OCI-LY7 (cell line): ENCODE results near the gene DARS1.

Experiments used
- CTCF ChIP-seq: fragments of 200-600 bp; sonication (generic); conservative IDR thresholded peaks from 2 replicates; pipeline ENCODE4 v1.5.1; 2014; ENCODE audit warnings: mild to moderate bottlenecking, antibody characterized with exemption, low read length, moderate library complexity, mixed read lengths
- EZH2phosphoT487 ChIP-seq: fragments of 200-600 bp; sonication (generic); IDR thresholded peaks from 2 replicates; pipeline ENCODE4 v1.6.1; 2018; ENCODE audit warnings: low read depth, borderline replicate concordance, mild to moderate bottlenecking, mixed run types, antibody characterized with exemption, low read length, moderate library complexity, mixed read lengths

GRCh38 chr2:135985018-135985825, at the start of gene DARS1:
- TF ChIP-seq CTCF, result no peak
- no peak for TF ChIP-seq EZH2phosphoT487
